Liver (tissue), 9 donors: ENCODE data around the gene RET. TPM values are rescaled to one million over a fixed set of nuclear protein-coding genes. Genes with fewer than 3 reads are reported as not detected.

Source experiments
- DNase-seq: peaks from one replicate; pipeline ENCODE4 v3.0.0-alpha.2; 2017; ENCODE audit warnings: low spot score
- H3K27ac ChIP-seq, 2 donors: one replicate each; pipeline ENCODE4 v1.7.0; 2013; ENCODE audit warnings: inconsistent platforms in 2 of 2, low read length in 2 of 2, control low read depth in 1 of 2, low read depth in 1 of 2, mild to moderate bottlenecking in 1 of 2
- H3K27me3 ChIP-seq, 4 donors: one replicate each; pipeline versions ENCODE4 v1.6.1 to v1.7.0; 2013; ENCODE audit warnings: low read length in 3 of 4, inconsistent platforms in 1 of 4, mild to moderate bottlenecking in 1 of 4, moderate library complexity in 1 of 4; ENCODE audit not compliant: control insufficient read depth in 4 of 4, insufficient read depth in 4 of 4
- H3K36me3 ChIP-seq, 4 donors: one replicate each; pipeline versions ENCODE4 v1.6.1 to v1.7.0; 2013; ENCODE audit warnings: low read length in 3 of 4, mild to moderate bottlenecking in 3 of 4, low read depth in 1 of 4, moderate library complexity in 1 of 4; ENCODE audit not compliant: control insufficient read depth in 4 of 4, insufficient read depth in 3 of 4
- H3K4me1 ChIP-seq, 4 donors: one replicate each; pipeline versions ENCODE4 v1.6.1 to v1.7.0; 2013; ENCODE audit warnings: low read length in 3 of 4, mild to moderate bottlenecking in 3 of 4, moderate library complexity in 1 of 4; ENCODE audit not compliant: control insufficient read depth in 4 of 4, insufficient read depth in 4 of 4
- H3K4me3 ChIP-seq, 3 donors: one replicate each; pipeline versions ENCODE4 v1.6.1 to v1.7.0; 2013; ENCODE audit warnings: low read length in 3 of 3, control low read depth in 1 of 3, low read depth in 1 of 3, mild to moderate bottlenecking in 1 of 3
- H3K9ac ChIP-seq, 2 donors: one replicate each; pipeline ENCODE4 v1.7.0; 2013; ENCODE audit warnings: low read length in 2 of 2, mild to moderate bottlenecking in 2 of 2, moderate library complexity in 2 of 2, control low read depth in 1 of 2, low read depth in 1 of 2
- H3K9me3 ChIP-seq, 4 donors: one replicate each; pipeline versions ENCODE4 v1.6.1 to v1.7.0; 2013; ENCODE audit warnings: low read length in 3 of 4; ENCODE audit not compliant: control insufficient read depth in 4 of 4
- ATF3 ChIP-seq: IDR thresholded peaks from 2 replicates; pipeline ENCODE4 v1.6.1; 2016; ENCODE audit warnings: antibody characterized with exemption
- CTCF ChIP-seq: fragments of 150-350 bp; IDR thresholded peaks from 2 replicates; pipeline ENCODE4 v1.5.1; 2017; ENCODE audit warnings: improper control_type of control experiment, low read depth, low read length; ENCODE audit not compliant: missing input control
- FOXA1 ChIP-seq: IDR thresholded peaks from 2 replicates; pipeline ENCODE4 v1.6.1; 2016; ENCODE audit warnings: antibody characterized with exemption
- FOXA2 ChIP-seq: IDR thresholded peaks from 2 replicates; pipeline ENCODE4 v1.6.1; 2016; ENCODE audit warnings: antibody characterized with exemption
- GABPA ChIP-seq, 2 donors: IDR thresholded peaks in 1 of 2; conservative IDR thresholded peaks in 1 of 2; 2 replicates each; pipeline ENCODE4 v1.6.1; 2016; ENCODE audit warnings: antibody characterized with exemption in 2 of 2, mild to moderate bottlenecking in 1 of 2, moderate library complexity in 1 of 2
- HNF4A ChIP-seq, 2 donors: conservative IDR thresholded peaks; 2 replicates each; pipeline ENCODE4 v1.6.1; 2016; ENCODE audit warnings: antibody characterized with exemption in 2 of 2, mild to moderate bottlenecking in 2 of 2
- HNF4G ChIP-seq: IDR thresholded peaks from 2 replicates; pipeline ENCODE4 v1.6.1; 2016; ENCODE audit warnings: antibody characterized with exemption
- MAX ChIP-seq: IDR thresholded peaks from 2 replicates; pipeline ENCODE4 v1.6.1; 2016; ENCODE audit warnings: antibody characterized with exemption
- RAD21 ChIP-seq, 2 donors: IDR thresholded peaks; 2 replicates each; pipeline ENCODE4 v1.6.1; 2016; ENCODE audit warnings: antibody characterized with exemption in 2 of 2, mild to moderate bottlenecking in 2 of 2
- SP1 ChIP-seq: IDR thresholded peaks from 2 replicates; pipeline ENCODE4 v1.6.1; 2018; ENCODE audit warnings: antibody characterized with exemption, mild to moderate bottlenecking
- TAF1 ChIP-seq: conservative IDR thresholded peaks from 2 replicates; pipeline ENCODE4 v1.6.1; 2016; ENCODE audit warnings: antibody characterized with exemption, mild to moderate bottlenecking
- YY1 ChIP-seq: IDR thresholded peaks from 2 replicates; pipeline ENCODE4 v1.6.1; 2016; ENCODE audit warnings: antibody characterized with exemption, mild to moderate bottlenecking
- WGBS: extraction: QIAGEN DNeasy Blood & Tissue Kit; methylation state at CpG from one replicate; pipeline ENCODE4 v1.1.7; 2013; 5-methylcytosine and 5-hydroxymethylcytosine counted together
- polyA plus RNA-seq, 2 donors: library from polyadenylated mRNA; stranded (reverse) in 1 of 2; unstranded in 1 of 2; fragments of 200-250 nt in 1 of 2; fragments of >200 nt in 1 of 2; fragmentation: Nextera tagmentation in 1 of 2; extraction: Ambion mirVana in 1 of 2; gene quantifications; one replicate each; pipeline versions ENCODE4 v1.2.1 to v1.2.3, GENCODE V29; 2013 to 2015
- total RNA-seq, 2 donors: library from RNA; depleted of rRNA; stranded (reverse); fragments of >200 nt; gene quantifications; one replicate each; pipeline ENCODE4 v1.2.3, GENCODE V29; 2014
- donor health status: healthy.
- donor health status: healthy.
- donor health status: healthy.
- donor health status: healthy.
- donor health status: healthy.

Gene RET
- total and polyA plus RNA-seq, 4 donors: 0.09 to 2.5 (median 0.33) TPM; not detected in 1

GRCh38 chr10:43121444-43121843, 44.6 kb downstream of the RET start:
- Histone ChIP-seq H3K4me1 (peaks cover 0 to 6% (median 2%) of the 10 kb centered on the region in 4 donors), H3K27ac (no peak overlapping the region), H3K4me3 (no peak overlapping the region), H3K36me3 (no peaks in the 10 kb centered on the region), H3K9me3 (no peaks in the 10 kb centered on the region), H3K27me3 (no peaks in the 10 kb centered on the region), H3K9ac (no peak overlapping the region)
- TF ChIP-seq RAD21 (IDR thresholded peaks at IDR 0.05) (no peak), ATF3 (no peak), FOXA2 (no peak), HNF4A (conservative IDR thresholded peaks at IDR 0.05) (no peak), FOXA1 (no peak), MAX (no peak), SP1 (no peak), GABPA (IDR thresholded peaks at IDR 0.05 in 1 of 2, conservative IDR thresholded peaks at IDR 0.05 in 1 of 2) (no peak), YY1 (no peak)
- DNase-seq: no peak
- WGBS: 89% methylated on average over 1 of the region's 1 CpG

- H3K4me1 ChIP-seq: peaks cover 0 to 6% (median 2%) of the 10 kb centered on the region in 4 donors
- no peak for TF ChIP-seq FOXA2
- no peak for TF ChIP-seq SP1
- DNase-seq: no peak
- H3K27ac ChIP-seq: no peak overlapping the region
- H3K4me3 ChIP-seq: no peak overlapping the region
- no peak overlapping the region for H3K9ac ChIP-seq
- no peaks in the 10 kb centered on the region for H3K27me3 ChIP-seq
- H3K36me3 ChIP-seq: no peaks in the 10 kb centered on the region
- 92% methylated on average over 4 of the region's 4 CpGs for WGBS
- H3K9me3 ChIP-seq: no peaks in the 10 kb centered on the region
Observed at GRCh38 chr10:43122096-43122495, 45.2 kb downstream of the RET start.

- H3K4me3 ChIP-seq: no peak overlapping the region
- H3K27ac ChIP-seq: no peak overlapping the region
- no peaks in the 10 kb centered on the region for H3K27me3 ChIP-seq
- 94% methylated on average over 7 of the region's 7 CpGs for WGBS
- TF ChIP-seq FOXA1: no peak
- no peak for TF ChIP-seq ATF3
- TF ChIP-seq HNF4G: no peak
- TF ChIP-seq FOXA2: no peak
- no peak for TF ChIP-seq CTCF
- TF ChIP-seq TAF1: no peak
- no peak overlapping the region for H3K9ac ChIP-seq
- H3K9me3 ChIP-seq: no peaks in the 10 kb centered on the region
- no peaks in the 10 kb centered on the region for H3K36me3 ChIP-seq
- H3K4me1 ChIP-seq: peaks cover 0 to 6% (median 2%) of the 10 kb centered on the region in 4 donors
- no peak for DNase-seq
Observed at GRCh38 chr10:43122826-43123225, 46.0 kb downstream of the RET start.
